Measurements from ENCODE around the gene SPACA1.

The SPACA1 gene

DNA sequence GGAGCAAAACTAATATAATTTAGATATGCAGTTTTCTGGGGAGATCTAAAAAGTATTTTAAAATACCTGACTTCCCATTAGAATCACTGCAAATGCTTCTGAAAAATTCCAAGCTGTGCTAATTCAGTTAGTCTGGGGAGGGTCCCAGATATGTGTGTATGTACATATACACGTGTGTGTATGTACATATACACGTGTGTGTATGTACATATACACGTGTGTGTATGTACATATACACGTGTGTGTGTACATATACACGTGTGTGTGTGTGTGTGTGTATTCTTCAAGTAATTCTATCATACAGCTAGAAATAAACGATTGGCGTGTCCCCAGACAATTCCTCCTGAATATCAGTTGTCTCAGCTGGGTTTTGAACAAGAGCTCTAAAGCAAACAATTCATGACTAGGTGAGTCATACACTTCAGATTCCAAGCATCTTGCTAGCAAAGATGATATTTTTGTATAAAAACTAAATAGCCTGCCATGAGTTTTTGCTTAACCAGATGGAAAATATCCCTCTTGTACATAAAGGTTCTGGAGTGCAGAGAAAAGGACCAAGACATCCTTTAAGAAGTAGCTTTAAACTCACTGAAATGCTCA is 58.2 kb downstream of the SPACA1 start:
- DNase-seq (ENCODE audit: low read depth in 3 of 3) = no peak

- no peak for DNase-seq (ENCODE audit: low read depth in 3 of 3)
These were observed 59.6 kb downstream of the SPACA1 start for GRCh38 chr6:88107241-88107640.

DNA sequence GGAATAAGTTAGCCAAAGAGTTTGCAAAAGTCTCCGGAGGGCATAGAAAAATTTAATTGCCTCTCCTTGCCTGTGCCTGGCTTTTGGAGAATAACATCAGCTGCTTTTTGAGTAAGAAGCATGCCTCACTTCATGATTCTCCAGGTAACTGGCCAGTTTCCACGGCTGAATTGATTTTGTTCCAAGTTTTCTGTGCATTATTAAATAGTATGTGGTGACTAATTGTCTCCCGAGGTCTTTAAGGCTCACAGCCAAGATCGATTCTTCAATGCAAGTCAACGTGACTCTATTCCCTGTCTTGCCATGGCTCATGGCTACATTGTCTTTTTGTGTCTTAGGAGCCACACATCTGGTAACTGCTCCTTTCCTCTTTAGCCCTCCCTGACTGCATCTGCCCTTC is 64.3 kb downstream of the SPACA1 start:
- DNase-seq (ENCODE audit: low read depth in 3 of 3) = no peak

DNA sequence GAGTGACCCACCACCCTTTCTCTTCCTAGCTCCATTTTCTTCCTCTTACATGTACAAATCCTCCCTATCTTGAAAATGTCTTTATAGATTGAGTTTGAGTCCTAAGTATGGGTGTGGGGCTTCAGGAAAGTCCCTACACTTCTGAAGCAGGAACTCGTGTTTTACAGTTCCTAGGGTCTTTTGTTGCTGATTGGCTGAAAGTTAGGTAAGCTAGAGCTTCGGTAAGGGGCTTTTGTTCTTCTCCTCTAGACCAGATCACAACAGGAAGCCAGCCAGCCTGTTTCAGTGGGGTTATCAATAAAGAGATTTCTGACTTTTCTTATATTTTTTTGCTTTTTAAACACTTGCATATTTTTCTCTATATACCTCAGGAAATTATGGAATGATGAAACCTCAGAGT is 67.2 kb downstream of the SPACA1 start:
- DNase-seq (ENCODE audit: low read depth in 3 of 3) = no peak

GRCh38 chr6:88115307-88115706 is 67.7 kb downstream of the SPACA1 start:
- DNase-seq (ENCODE audit: low read depth in 3 of 3) = no peak

GRCh38 chr6:88116276-88116675 is 68.6 kb downstream of the SPACA1 start:
- no peak for DNase-seq (ENCODE audit: low read depth in 3 of 3)
